HL-60 (cell line): ENCODE measurements around the gene TTC33.

Source experiments
- CTCF ChIP-seq: IDR thresholded peaks from one replicate; pipeline ENCODE4 v1.5.1; 2011; ENCODE audit warnings: low read length, control low read depth, inconsistent platforms; ENCODE audit not compliant: insufficient read depth
- GABPA ChIP-seq: IDR thresholded peaks from 2 replicates; pipeline ENCODE4 v1.6.1; 2012; ENCODE audit warnings: low read depth
- POLR2AphosphoS5 ChIP-seq: IDR thresholded peaks from 2 replicates; pipeline ENCODE4 v1.6.1; 2012; ENCODE audit warnings: low read depth
- REST ChIP-seq: IDR thresholded peaks from 2 replicates; pipeline ENCODE4 v1.6.1; 2012; ENCODE audit warnings: low read depth; ENCODE audit not compliant: insufficient replicate concordance

DNA sequence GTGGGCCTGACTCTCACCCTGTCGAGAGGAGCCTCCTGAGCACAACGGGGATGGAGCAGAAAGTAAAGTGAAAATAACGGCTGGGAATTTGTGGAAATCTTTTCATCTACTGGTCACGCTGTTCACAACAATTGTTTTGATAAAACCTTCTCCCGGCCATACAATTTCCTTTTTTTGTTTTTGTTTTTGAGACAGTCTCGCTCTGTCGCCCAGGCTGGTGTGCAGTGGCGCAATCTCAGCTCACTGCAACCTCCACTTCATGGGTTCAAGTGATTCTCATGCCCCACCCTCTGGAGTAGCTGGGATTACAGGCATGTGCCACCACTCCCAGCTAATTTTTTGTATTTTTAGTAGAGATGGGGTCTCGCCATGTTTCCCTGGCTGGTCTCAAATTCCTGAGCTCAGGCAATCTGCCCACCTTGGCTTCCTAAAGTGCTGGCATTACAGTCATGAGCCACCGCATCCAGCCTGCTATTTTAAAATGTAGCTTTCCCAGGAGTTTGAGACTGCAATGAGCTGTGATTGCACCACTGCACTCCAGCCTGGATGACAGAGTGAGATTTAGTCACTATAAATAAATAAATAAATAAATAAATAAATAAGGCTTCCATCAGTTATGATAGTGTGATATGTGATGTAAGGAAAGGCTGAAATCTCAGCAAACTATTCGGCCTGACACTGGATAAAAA, 149.5 kb downstream of the TTC33 start:
- TF ChIP-seq GABPA (no peak), CTCF (no peak), POLR2AphosphoS5 (no peak), REST (no peak)
